GM19240 (cell line): ENCODE results near the gene EDC4.
"Not testable (repeated sequence)": the region's sequence is repeated elsewhere in the genome, so short reads cannot be mapped to it uniquely, and the experiment has no call there.

ENCODE experiments used
- DNase-seq: peaks from one replicate; pipeline ENCODE4 v3.0.0; 2011; ENCODE audit warnings: low spot score; ENCODE audit not compliant: insufficient read length

EDC4 gene

DNA sequence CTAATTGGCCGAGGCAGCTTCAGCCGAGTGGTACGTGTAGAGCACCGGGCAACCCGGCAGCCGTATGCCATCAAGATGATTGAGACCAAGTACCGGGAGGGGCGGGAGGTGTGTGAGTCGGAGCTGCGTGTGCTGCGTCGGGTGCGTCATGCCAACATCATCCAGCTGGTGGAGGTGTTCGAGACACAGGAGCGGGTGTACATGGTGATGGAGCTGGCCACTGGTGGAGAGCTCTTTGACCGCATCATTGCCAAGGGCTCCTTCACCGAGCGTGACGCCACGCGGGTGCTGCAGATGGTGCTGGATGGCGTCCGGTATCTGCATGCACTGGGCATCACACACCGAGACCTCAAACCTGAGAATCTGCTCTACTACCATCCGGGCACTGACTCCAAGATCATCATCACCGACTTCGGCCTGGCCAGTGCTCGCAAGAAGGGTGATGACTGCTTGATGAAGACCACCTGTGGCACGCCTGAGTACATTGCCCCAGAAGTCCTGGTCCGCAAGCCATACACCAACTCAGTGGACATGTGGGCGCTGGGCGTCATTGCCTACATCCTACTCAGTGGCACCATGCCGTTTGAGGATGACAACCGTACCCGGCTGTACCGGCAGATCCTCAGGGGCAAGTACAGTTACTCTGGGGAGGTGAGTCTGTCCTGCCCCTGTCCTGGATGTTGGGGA is 36.3 kb downstream of the EDC4 start:
- no peak for DNase-seq

DNA sequence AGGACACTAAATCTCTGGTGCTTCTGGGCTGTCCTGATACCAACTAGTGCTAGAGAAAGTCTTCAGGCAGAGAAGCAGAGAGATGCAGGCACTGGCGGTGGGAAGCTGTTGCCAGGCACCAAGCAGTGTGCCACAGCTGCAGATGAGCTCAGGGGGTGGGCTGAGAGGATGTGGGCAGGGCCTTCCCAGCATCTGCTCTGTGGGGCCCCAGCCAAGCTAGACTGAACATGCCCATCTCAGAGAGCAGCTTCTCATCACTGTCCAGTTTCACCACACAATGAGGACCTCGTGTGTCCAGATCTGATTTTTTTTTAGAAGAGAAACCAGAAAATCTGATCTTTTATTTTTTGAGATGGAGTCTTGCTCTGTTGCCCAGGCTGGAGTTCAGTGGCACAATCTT is 37.3 kb downstream of the EDC4 start:
- DNase-seq: no peak

DNA sequence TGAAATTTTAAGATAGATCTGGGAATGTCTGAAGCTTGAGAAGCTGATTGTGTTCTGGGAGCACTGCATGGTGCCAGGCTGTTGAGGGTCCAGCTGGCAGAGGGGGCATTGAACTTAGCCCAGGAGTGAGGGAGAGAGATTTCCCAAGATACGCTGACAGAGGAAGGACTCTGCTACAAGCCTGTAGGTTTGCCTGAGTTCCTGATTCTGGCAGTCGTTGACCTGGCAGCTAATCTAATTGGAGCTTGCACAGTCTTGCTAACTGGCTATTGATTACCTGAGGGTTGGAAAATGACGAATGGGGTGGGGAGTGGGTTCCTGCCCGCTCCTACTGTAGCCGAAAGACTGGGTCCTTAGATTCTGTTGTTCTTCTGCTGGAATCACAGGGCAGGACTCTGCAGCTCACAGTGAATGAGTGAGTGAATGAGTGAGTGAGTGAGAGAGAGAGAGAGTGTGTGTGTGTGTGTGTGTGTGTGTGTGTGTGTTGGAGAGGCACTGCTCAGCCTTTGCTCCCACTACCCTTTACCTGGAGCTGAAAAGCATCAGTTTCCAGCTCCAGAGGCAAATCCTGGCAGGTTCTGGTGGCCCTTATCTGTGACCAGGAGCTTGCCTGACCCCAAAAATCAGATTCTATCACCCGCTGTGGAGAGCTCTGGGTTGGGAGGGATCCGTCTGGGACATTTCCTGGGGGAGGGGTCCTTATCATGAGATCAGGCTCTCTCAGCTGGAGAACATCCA is 42.1 kb downstream of the EDC4 start:
- DNase-seq: no peak

DNA sequence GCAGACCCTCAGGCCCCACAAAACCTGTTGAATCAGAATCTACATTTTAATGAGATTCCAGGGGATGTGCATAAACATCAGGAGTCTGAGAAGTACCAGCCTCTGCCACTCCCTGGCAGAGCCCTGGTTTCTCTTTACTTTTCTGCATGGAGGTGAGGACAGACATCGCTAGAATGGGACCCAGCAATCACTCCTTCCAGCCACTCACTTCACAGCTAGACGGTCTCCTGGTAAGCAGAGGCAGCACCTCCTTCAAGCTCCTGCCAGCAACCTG is 42.6 kb downstream of the EDC4 start:
- DNase-seq: not testable (repeated sequence)

DNA sequence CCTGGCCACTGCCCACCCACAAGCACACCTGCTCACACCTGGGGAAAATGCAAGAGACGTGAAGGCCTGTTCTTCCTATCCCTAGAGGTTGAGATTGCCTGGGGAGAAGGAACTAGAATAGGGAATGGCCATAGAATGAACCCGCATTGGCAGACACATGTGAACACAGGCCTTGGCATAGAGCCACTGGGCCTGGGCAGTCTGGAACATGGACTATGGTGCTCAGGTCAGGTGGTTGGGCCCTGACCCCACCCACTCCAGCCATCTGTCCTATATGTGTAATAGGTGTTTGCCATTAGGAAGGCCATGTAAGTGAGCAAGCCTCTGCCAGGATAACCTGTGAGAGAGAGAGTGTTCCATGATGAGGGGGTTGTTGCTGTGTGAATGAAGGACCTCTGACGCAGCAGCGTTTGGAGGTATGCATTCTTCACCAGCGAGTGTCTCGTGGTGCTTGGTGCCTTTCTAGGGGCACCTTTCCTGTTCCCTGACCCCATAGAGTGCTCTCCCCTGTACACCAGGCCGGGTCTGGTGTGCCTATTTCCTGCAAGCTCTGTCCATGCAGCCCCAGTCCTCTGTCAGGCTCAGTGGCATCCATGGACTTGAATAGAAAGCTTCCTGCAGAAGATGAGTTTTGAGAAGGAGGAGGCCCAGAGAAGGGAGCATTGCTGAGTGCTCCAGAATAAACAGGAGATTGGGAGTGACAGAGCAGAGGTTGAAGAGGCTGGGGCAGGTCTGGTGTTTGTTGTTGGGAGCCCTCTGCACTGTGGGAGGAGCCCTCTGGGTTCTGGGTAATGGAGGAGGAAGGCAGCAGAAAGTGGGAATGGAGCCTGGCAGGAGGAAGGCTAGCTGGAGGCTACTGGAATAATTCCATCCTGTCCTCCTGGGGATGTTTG is 43.2 kb downstream of the EDC4 start:
- no peak for DNase-seq

DNA sequence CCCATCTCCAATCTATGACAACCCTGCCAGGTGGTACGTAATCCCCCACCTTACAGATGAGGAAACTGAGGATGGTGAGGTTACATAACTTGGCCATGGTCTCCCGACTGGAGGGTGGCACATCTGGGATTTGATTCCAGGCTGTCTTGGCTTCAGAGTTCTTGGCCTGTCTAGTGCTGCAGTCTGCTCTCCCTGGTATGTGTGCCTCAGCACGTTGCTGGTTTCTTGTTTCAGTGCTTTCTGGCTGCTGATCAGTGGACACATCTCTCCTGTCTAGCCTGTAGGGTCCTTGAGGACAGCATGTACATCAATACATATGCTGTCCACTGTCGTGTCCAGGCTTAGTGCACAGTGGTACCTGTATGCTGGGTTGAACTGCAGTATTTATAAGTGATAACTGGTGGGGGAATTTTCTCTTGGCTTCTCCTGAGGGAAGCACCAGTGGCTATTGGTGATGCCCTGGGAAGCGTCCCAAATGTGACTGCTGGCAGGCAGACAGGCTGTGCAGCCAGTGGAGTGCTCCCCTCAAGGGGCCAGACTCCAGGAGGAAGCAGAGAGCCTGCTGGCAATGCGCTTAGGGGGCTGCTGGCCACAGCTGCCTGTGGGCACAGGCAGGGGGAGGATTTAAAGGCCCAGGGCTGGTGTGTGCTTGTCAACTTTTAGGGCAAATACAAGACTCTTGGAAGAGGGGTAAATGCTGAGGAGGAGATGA is 44.4 kb downstream of the EDC4 start:
- DNase-seq: no peak

DNA sequence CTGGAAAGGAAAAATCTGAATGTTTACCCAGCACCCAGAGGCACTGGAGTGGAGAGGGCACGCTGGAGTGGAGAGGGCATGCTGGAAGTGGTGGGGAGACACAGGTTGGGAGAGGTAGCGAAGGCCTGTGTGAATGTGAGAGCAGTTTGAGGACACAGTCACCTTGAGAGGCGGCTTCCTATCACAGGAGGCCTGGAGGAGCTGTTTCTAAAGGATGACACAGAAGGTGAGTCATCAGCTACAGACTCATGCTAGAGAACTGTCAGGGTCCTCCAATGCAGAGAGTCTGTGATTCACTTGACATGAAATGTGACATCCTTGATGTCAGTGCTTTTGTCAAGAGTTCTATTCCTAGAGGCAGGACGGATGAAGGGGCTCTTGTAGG is 45.0 kb downstream of the EDC4 start:
- DNase-seq: no peak

DNA sequence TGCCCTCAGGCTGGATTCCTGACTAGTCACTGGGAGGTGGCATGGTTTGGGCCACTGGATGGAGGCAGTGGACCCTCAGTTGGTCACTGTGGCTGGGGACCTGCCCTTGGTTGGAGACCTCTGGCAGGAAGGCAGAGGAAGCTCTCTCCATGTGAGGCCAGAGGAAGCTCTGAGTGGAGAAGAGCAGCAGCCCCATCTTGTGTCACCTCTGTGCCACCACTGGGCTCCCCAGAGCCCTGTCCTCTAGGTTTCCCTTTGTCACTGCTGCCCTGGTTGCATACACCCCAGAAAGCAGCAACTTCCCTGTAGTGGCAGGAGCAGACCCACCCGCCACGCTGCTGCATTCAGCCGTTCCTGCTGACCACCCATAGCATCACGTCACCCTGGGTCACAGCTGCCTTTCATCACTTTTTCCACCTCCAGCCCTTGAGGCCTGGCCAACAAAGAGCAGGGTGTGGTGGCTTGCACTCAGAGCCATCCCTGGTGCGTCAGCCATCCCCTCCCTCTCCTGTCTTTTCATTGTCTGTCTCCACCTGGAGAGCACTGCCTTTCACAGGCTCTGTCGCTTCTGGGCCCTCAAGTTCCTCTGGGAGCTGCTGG is 46.9 kb downstream of the EDC4 start:
- no peak for DNase-seq

DNA sequence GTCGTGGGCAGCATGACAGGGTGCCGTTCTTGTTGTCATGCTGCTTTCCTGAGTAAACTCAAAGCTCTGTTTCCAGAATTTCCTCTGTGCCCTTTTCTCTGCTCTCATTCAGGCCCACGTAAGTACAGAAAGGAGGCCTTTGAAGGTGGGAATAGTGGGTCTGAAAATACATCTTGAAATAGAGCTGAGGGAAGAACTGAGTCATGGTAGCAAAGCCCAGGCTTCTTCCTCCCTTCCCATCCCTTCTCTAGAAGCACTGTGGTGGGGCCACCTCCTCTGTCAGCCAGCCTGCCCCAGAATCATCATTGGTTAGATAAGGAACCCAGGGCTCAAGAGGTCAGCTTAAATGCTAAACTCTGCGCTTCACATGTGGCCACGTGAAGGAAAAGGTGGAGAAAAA is 49.4 kb downstream of the EDC4 start:
- no peak for DNase-seq

DNA sequence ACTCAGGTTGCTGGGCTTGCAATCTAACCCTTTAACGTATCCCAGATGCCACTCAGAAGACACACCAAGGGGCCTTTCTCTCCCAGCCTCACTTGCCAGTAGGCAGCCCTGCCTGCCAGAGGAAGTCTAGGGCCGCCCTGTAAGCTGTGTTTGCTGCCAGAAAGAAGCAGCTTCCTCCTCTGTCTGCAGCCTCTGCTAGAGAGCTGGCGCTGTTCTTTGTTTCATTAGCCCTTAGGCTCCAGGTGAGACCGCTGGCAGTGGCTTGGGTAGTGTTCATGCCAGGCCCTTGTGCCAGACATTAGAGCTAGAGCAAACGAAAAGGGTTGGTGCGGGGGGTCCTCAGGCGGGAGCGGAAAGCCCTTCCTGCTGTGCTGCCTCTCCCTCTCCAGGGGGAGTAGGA is 49.9 kb downstream of the EDC4 start:
- no peak for DNase-seq

DNA sequence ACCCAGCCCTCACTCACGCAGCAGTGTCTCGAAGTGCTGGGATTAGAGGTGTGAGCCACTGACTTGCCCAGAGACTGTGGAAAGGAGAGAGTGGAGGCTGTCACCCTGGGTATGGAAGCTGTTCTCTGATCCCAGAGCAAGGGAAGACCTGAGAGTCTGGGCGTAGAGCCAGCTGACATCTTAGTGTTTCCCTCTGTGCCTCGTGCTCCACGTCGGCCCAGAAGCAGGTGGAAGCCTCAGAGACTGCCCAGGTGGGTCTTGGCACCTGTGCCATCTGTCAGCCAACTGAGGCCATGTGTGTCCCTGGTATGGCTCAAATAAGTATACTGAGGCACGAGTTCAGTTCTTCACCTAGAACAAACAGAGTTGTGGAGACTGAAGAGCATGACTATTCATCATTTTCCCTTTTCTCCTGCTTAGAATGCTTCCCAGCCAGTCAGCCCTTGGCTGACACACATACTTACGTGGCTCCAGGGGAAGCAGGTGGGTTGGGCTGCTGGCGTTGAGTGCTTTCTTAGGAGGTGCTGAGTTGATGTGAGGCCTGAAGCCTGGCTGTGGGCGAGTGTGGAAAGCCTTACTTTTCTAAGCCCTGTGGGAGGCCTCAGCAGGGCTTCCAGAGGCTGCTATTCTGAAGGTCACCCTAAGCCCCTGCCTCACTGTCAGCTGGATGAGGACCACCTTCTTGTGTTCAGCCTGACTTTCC is 50.7 kb downstream of the EDC4 start:
- DNase-seq: no peak

DNA sequence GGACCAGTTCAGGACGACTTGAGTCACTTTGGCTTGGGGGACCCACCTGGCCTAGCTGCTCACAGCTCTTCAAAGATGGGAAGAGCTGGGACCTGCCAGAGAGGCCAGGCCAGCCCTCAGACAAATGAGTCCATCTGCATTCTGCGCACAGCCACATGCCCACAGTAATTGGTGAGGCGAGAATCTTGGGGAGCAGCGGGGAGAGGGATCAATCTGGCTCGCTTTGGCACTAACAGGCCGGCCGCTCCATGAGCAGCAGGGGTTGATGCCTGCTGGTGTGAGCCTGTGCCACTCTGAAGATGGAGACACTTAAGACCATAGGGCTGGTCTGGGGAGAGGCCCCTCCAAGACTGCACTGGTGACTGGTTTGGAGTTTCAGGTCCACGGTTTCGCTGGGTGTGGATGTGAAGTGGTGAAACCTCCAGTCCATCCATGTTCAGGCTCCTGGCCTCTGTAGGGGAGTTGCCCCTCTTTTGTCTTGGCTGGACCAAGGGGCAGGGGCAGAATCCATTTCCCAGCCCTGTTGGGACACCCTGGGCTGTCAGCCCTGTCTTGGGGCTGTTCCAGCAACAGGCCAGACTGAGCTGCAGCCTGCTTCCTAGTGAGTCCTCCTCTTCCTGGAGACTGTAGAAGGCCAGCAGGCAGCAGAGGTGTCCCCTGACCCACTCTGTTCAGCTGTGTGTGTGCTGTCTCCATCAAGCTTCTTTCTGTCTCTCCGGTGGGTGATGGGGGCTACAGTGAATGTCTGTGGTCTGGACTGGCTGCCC is 51.5 kb downstream of the EDC4 start:
- DNase-seq: no peak

DNA sequence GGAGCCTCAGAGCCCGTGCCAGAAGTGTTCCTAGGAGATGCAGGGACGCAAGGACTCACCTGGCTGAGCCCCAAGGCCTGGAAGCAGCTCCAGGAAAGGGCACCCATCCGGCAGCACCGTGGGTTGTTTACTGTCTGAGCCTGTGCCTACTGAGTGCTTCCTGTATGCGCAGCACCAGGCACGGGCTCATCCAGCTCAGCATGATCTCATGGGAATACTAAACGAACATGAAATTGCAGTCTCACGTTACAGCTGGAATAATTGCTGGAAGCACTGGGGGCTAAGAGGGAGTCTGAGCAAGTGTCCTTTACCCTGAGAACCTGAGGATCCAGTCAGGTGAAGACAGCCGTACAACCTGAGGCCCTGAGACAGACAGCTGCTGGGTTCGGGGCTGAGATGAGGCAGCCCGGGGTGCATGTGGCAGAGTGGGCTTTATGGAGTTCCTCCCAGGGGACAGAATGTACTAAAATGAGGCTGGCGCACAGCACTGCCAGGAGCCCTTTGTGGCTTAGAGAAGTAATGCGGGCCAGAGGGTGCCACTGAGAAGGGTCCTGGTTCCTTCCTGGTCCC is 53.4 kb downstream of the EDC4 start:
- DNase-seq: no peak

DNA sequence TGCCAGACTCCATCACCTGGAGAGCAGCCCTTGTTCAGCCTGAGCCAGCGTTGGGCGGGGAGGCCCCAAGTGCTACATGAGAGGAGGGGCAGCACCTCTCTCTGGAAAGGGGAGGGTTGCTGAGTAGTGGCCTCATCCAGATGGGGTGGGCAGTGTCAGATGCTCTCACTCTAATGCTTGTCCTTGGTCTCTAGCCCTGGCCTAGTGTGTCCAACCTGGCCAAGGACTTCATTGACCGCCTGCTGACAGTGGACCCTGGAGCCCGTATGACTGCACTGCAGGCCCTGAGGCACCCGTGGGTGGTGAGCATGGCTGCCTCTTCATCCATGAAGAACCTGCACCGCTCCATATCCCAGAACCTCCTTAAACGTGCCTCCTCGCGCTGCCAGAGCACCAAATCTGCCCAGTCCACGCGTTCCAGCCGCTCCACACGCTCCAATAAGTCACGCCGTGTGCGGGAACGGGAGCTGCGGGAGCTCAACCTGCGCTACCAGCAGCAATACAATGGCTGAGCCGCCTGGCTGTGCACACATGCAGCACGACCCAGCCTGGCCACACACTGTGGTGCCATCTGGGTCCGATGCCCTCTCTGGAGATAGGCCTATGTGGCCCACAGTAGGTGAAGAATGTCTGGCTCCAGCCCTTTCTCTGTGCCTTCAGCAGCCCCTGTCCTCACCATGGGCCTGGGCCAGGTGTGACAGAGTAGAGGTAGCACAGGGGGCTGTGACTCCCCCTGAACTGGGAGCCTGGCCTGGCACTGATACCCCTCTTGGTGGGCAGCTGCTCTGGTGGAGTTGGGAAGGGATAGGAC is 54.5 kb downstream of the EDC4 start:
- no peak for DNase-seq

DNA sequence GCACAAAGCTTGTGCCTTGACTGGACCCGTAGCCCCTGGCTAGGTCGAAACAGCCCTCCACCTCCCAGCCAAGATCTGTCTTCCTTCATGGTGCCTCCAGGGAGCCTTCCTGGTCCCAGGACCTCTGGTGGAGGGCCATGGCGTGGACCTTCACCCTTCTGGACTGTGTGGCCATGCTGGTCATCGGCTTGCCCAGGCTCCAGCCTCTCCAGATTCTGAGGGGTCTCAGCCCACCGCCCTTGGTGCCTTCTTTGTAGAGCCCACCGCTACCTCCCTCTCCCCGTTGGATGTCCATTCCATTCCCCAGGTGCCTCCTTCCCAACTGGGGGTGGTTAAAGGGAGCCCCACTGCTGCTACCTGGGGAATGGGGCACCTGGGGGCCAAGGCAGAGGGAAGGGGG is 55.3 kb downstream of the EDC4 start:
- no peak for DNase-seq

DNA sequence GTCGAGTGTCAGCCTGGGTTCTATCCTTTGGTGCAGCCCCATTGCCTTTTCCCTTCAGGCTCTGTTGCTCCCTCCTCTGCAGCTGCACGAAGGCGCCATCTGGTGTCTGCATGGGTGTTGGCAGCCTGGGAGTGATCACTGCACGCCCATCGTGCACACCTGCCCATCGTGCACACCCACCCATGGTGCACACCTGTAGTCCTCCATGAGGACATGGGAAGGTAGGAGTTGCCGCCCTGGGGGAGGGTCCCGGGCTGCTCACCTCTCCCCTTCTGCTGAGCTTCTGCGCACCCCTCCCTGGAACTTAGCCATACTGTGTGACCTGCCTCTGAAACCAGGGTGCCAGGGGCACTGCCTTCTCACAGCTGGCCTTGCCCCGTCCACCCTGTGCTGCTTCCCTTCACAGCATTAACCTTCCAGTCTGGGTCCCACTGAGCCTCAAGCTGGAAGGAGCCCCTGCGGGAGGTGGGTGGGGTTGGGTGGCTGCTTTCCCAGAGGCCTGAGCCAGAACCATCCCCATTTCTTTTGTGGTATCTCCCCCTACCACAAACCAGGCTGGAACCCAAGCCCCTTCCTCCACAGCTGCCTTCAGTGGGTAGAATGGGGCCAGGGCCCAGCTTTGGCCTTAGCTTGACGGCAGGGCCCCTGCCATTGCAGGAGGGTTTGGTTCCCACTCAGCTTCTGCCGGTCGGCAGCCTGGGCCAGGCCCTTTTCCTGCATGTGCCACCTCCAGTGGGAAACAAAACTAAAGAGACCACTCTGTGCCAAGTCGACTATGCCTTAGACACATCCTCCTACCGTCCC is 55.9 kb downstream of the EDC4 start:
- DNase-seq: peak; percentile 56

DNA sequence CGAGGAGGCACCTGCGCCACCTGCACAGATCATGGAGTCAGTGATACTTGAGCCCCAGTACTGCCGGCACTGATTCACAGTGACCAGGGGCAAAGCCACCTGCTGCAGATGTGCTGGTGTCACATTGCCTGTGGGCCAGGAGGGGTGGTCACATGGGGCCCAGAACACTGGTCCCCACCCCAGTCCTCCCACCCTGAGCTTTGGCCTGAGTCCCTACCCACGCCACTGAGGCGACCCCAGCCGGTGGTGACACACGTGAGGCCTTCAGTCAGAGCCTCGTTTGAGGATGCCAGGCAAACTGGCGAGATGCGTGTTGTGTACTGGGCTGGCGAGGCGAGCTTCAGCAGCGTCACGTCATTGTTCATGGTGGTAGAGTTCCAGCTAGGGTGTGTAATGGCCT is 57.3 kb downstream of the EDC4 start:
- no peak for DNase-seq

DNA sequence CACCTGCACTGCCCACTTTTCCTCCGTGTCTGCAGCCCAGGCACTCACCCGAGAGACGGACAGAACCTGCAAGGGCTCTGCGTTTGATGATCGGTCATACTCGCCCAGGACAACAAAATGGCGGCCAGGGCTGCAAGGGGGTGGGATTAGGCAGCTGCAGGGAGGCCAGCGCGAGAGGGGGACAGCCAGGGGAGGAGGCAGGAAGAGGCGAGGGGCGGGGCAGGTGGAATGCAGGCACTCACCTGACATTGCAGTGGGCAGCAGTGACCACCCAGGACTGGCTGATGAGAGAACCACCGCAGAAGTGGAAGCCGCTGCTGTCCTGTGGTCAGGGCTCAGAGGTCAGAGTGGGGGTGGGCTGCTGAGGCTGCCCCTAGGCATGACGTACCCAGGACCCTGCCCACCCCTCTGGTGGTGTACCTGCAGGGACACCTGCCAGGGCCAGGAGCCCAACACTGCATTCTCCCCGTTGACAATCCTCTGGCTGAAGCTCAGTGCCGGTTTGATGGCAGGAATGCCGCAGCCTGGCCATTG is 57.9 kb downstream of the EDC4 start:
- DNase-seq: no peak
